ENCODE measurements around the gene ZNF536. TPM values are rescaled to one million over a fixed set of nuclear protein-coding genes. Genes with fewer than 3 reads are reported as not detected.

ZNF536 gene
- total RNA-seq, 1 experiment from 2014 or later, result 0.35 TPM

- ATAC-seq (no peak), DNase-seq (ENCODE audit: low spot score) (no peak)
- no peak for TF ChIP-seq ETV6 (CRISPR knock-in tag; IDR thresholded peaks at IDR 0.05)
- no peak for TF ChIP-seq RORB (CRISPR knock-in tag; IDR thresholded peaks at IDR 0.05)
- no peak for TF ChIP-seq USF2 (CRISPR knock-in tag; IDR thresholded peaks at IDR 0.05)
- H3K27me3 Mint-ChIP-seq (ENCODE audit: low read depth), result peaks cover 3% of the 10 kb centered on the region; the same call in 1 of the 2 replicates
- H3K36me3 Mint-ChIP-seq, result no peaks in the 10 kb centered on the region
- ChIA-PET POLR2A (no interaction called here), CTCF (interaction anchor here (0.5 to 1.4 kb wide), 13 partner anchors 9 to 111 kb away, joined by 3 to 9 read pairs (median 4); no protein-coding TSS in a partner anchor)
- H3K9me3 Mint-ChIP-seq, result 0 out of 2 replicates have a peak, but pooled peaks cover under 1% of the 10 kb centered on the region
- no peak overlapping the region for H3K4me3 Mint-ChIP-seq
- H3K4me1 Mint-ChIP-seq, result peaks cover 64% of the 10 kb centered on the region
- peak overlapping the region; percentile 52; the same call in 1 of the 2 replicates for H3K27ac Mint-ChIP-seq
Measured at GRCh38 chr19:30555791-30556110, 183.6 kb downstream of the ZNF536 start.

GRCh38 chr19:30556230-30556711 lies 184.1 kb downstream of the ZNF536 start:
- CTCF ChIA-PET, result interaction anchor here (0.5 to 1.4 kb wide), 15 partner anchors 8 to 110 kb away, joined by 3 to 9 read pairs (median 4); no protein-coding TSS in a partner anchor
- Mint-ChIP-seq H3K9me3 (peaks cover 5% of the 10 kb centered on the region; the same call in 1 of the 2 replicates), H3K4me3 (no peak overlapping the region), H3K36me3 (no peaks in the 10 kb centered on the region), H3K27me3 (ENCODE audit: low read depth) (peaks cover 3% of the 10 kb centered on the region; the same call in 1 of the 2 replicates), H3K4me1 (peaks cover 64% of the 10 kb centered on the region), H3K27ac (peak overlapping the region; percentile 52)
- ATAC-seq (peak; percentile 80), DNase-seq (ENCODE audit: low spot score) (peak; percentile 46)
- TF ChIP-seq ZNF423 (CRISPR knock-in tag; IDR thresholded peaks at IDR 0.05), result peak; percentile 29; the same call in 1 of the 2 replicates
- no peak for TF ChIP-seq KAT7 (CRISPR knock-in tag; IDR thresholded peaks at IDR 0.05; ENCODE audit: borderline replicate concordance)
- POLR2A ChIA-PET, result no interaction called here

- H3K4me3 Mint-ChIP-seq, result no peak overlapping the region
- ATAC-seq, result no peak
- peaks cover 59% of the 10 kb centered on the region for H3K4me1 Mint-ChIP-seq
- H3K27me3 Mint-ChIP-seq (ENCODE audit: low read depth), result peaks cover 3% of the 10 kb centered on the region; the same call in 1 of the 2 replicates
- ChIA-PET POLR2A (no interaction called here), CTCF (no interaction called here)
- peaks cover 8% of the 10 kb centered on the region; the same call in 1 of the 2 replicates for H3K9me3 Mint-ChIP-seq
- no peak for TF ChIP-seq PRDM15 (CRISPR knock-in tag; IDR thresholded peaks at IDR 0.05)
- TF ChIP-seq USF1 (CRISPR knock-in tag; IDR thresholded peaks at IDR 0.05), result no peak
- TF ChIP-seq HMGXB4 (CRISPR knock-in tag; IDR thresholded peaks at IDR 0.05), result no peak
- TF ChIP-seq HMGA2 (CRISPR knock-in tag; IDR thresholded peaks at IDR 0.05), result no peak
- TF ChIP-seq ESRRA (CRISPR knock-in tag; IDR thresholded peaks at IDR 0.05; ENCODE audit: borderline replicate concordance), result no peak
- no peak for TF ChIP-seq ZNF423 (CRISPR knock-in tag; IDR thresholded peaks at IDR 0.05)
- no peak for TF ChIP-seq JUN (CRISPR knock-in tag; IDR thresholded peaks at IDR 0.05)
- no peak for TF ChIP-seq OVOL2 (CRISPR knock-in tag; IDR thresholded peaks at IDR 0.05; ENCODE audit: borderline replicate concordance)
- TF ChIP-seq ZSCAN18 (CRISPR knock-in tag; IDR thresholded peaks at IDR 0.05), result no peak
- TF ChIP-seq RORB (CRISPR knock-in tag; IDR thresholded peaks at IDR 0.05), result no peak
- TF ChIP-seq ZNF219 (CRISPR knock-in tag; IDR thresholded peaks at IDR 0.05; ENCODE audit: borderline replicate concordance), result no peak
- TF ChIP-seq RELA (CRISPR knock-in tag; IDR thresholded peaks at IDR 0.05; ENCODE audit: borderline replicate concordance), result no peak
- no peak for TF ChIP-seq ELF4 (CRISPR knock-in tag; IDR thresholded peaks at IDR 0.05; ENCODE audit: low read depth)
- TF ChIP-seq CREM (CRISPR knock-in tag; IDR thresholded peaks at IDR 0.05), result no peak
- no peak for TF ChIP-seq ATF1 (CRISPR knock-in tag; IDR thresholded peaks at IDR 0.05)
- no peak for DNase-seq (ENCODE audit: low spot score)
- H3K27ac Mint-ChIP-seq, result no peak overlapping the region
- H3K36me3 Mint-ChIP-seq, result no peaks in the 10 kb centered on the region
Measured at GRCh38 chr19:30557212-30557611, 185.0 kb downstream of the ZNF536 start.
